ENCODE results near the gene APH1B. TPM values are rescaled to one million over a fixed set of nuclear protein-coding genes. Genes with fewer than 3 reads are reported as not detected.

Gene APH1B
- total RNA-seq, 1 donor from 2014 or later, result 22.8 TPM

- Histone ChIP-seq H3K9me3 (no peaks in the 10 kb centered on the region), H3K27ac (no peak overlapping the region), H3K27me3 (no peaks in the 10 kb centered on the region), H3K4me3 (no peak overlapping the region), H3K36me3 (peaks cover 0 to 1% of the 10 kb centered on the region in 2 donors), H3K4me1 (peaks cover 14% of the 10 kb centered on the region)
- intact Hi-C loops (cut with DNase I), result no loop called here
- no peak for DNase-seq (ENCODE audit: extremely low spot score in 2 of 2)
- TF ChIP-seq CTCF (IDR thresholded peaks at IDR 0.05) (no peak), POLR2AphosphoS5 (IDR thresholded peaks at IDR 0.05; ENCODE audit: insufficient read depth in 1 of 2, low read depth in 1 of 2) (no peak), POLR2A (IDR thresholded peaks at IDR 0.05) (no peak)
These were observed 27.0 kb upstream of the APH1B start for GRCh38 chr15:63250312-63250965.

GRCh38 chr15:63251701-63252100, 25.7 kb upstream of the APH1B start:
- TF ChIP-seq CTCF (IDR thresholded peaks at IDR 0.05), result no peak
- TF ChIP-seq POLR2AphosphoS5 (IDR thresholded peaks at IDR 0.05; ENCODE audit: insufficient read depth in 1 of 2, low read depth in 1 of 2), result no peak
- no peak for TF ChIP-seq POLR2A (IDR thresholded peaks at IDR 0.05)
- H3K36me3 ChIP-seq, result no peaks in the 10 kb centered on the region
- intact Hi-C loops (cut with DNase I), result no loop called here

GRCh38 chr15:63252292-63252691, 25.1 kb upstream of the APH1B start:
- DNase-seq (ENCODE audit: extremely low spot score in 2 of 2), result no peak
- H3K4me1 ChIP-seq, result peaks cover 19% of the 10 kb centered on the region
- no peak for TF ChIP-seq POLR2AphosphoS5 (IDR thresholded peaks at IDR 0.05; ENCODE audit: insufficient read depth in 1 of 2, low read depth in 1 of 2)
- no peak for TF ChIP-seq CTCF (IDR thresholded peaks at IDR 0.05)
- no peak for TF ChIP-seq POLR2A (IDR thresholded peaks at IDR 0.05)
- no peaks in the 10 kb centered on the region for H3K27me3 ChIP-seq
- no peak overlapping the region for H3K27ac ChIP-seq
- H3K36me3 ChIP-seq, result no peaks in the 10 kb centered on the region
- no peaks in the 10 kb centered on the region for H3K9me3 ChIP-seq
- intact Hi-C loops (cut with DNase I), result no loop called here
- H3K4me3 ChIP-seq, result no peak overlapping the region

More at GRCh38 chr15:63251701-63252100, 25.7 kb upstream of the APH1B start:
- DNase-seq (ENCODE audit: extremely low spot score in 2 of 2), result no peak
- no peak overlapping the region for H3K4me3 ChIP-seq
- no peaks in the 10 kb centered on the region for H3K9me3 ChIP-seq
- peaks cover 21% of the 10 kb centered on the region for H3K4me1 ChIP-seq
- H3K27me3 ChIP-seq, result no peaks in the 10 kb centered on the region
- no peak overlapping the region for H3K27ac ChIP-seq

- H3K4me3 ChIP-seq, result no peak overlapping the region
- no peak for TF ChIP-seq CTCF (IDR thresholded peaks at IDR 0.05)
- TF ChIP-seq POLR2AphosphoS5 (IDR thresholded peaks at IDR 0.05; ENCODE audit: insufficient read depth in 1 of 2, low read depth in 1 of 2), result no peak
- TF ChIP-seq POLR2A (IDR thresholded peaks at IDR 0.05), result no peak
- peaks cover 0 to 10% of the 10 kb centered on the region in 2 donors for H3K36me3 ChIP-seq
- DNase-seq (ENCODE audit: extremely low spot score in 2 of 2), result no peak
- intact Hi-C loops (cut with DNase I), result no loop called here
- H3K4me1 ChIP-seq, result peaks cover 13% of the 10 kb centered on the region
- no peaks in the 10 kb centered on the region for H3K27me3 ChIP-seq
- H3K27ac ChIP-seq, result no peak overlapping the region
- H3K9me3 ChIP-seq, result no peaks in the 10 kb centered on the region
These were observed 22.4 kb upstream of the APH1B start for GRCh38 chr15:63254991-63255390.

GRCh38 chr15:63255489-63255990, 21.9 kb upstream of the APH1B start:
- Histone ChIP-seq H3K27ac (peak overlapping the region; percentile 24), H3K27me3 (no peaks in the 10 kb centered on the region), H3K4me3 (no peak overlapping the region), H3K36me3 (peaks cover 0 to 13% of the 10 kb centered on the region in 2 donors), H3K9me3 (no peaks in the 10 kb centered on the region), H3K4me1 (peaks cover 13% of the 10 kb centered on the region)
- no peak for DNase-seq (ENCODE audit: extremely low spot score in 2 of 2)
- TF ChIP-seq POLR2AphosphoS5 (IDR thresholded peaks at IDR 0.05; ENCODE audit: insufficient read depth in 1 of 2, low read depth in 1 of 2), result no peak
- TF ChIP-seq POLR2A (IDR thresholded peaks at IDR 0.05), result no peak
- no peak for TF ChIP-seq CTCF (IDR thresholded peaks at IDR 0.05)
- intact Hi-C loops (cut with DNase I), result no loop called here
